ENCODE measurements around the gene CTDSP2.
"Not testable (repeated sequence)": the region's sequence is repeated elsewhere in the genome, so short reads cannot be mapped to it uniquely, and the experiment has no call there.

Gene CTDSP2

GRCh38 chr12:57852200-57852599 is 5.7 kb upstream of the CTDSP2 start:
- DNase-seq = no peak

DNA sequence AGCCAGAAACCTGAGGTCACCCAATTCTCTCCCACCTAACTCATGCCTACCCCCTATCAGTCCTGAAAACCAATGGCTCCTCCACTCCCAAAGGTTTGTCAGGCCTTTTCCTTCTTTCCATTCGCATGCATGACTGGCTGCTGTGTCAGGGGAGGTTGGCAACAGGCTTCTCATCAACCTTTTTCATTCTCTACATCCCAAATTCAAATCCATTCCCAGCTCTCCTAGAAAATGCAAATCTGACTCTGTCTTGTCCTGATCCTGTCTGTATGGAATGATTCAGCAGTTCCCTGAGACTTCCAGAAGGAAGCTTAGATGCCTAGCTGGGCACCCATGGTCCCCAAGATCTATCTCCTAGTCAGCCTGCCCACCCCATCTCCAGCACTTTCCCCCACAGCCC is 5.0 kb upstream of the CTDSP2 start:
- DNase-seq = no peak

DNA sequence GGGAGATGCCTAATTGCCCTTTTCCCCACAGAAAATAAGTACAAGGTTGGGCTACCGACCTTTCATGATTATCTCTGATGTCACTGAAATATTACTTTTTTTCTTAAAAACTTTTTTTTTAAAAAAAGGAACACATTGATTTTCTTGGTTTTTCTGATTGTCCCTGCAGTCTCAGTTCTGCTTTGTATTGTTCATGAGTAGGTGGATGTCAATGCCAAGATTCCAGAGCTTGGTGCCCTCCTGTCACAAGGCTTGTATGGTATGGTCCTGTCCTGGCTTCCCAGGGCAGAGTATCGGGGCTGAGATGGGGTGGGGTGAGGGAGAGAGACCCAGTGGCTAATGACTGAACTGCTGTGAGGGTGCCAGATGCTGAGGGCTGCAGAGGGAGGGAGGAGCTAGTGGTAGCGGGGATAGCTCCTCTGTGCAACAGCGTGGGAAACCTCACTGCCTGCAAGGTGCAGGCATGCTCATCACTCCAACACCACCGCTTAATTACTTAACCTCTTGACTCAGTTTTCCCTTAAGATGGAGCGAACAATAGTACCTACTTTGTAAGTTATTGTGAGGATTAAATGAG is 4.4 kb upstream of the CTDSP2 start:
- peak; percentile 48 for DNase-seq

GRCh38 chr12:57849447-57849846 is 2.9 kb upstream of the CTDSP2 start:
- DNase-seq = not testable (repeated sequence)

- DNase-seq = no peak
Measured at GRCh38 chr12:57849035-57849434, 2.5 kb upstream of the CTDSP2 start.

DNA sequence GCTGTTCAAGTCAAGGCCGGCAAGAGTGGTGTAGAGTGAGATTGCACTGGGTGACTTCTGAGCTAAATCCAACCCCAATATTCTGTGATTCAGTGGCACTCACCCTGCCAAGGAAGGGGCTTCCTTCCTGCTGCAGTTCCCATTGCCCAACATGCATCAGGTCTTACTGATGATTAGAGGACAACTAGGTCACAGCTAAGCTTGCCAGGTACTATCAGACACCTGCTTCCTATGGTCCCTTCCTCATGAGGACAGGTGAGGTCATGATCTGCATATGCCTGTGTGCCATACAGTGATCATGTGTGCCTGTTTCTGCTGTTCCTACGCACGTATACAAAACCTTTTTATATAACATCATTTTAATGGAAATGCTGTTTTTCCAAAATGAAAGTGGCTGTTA is 1.7 kb upstream of the CTDSP2 start:
- DNase-seq = no peak

DNA sequence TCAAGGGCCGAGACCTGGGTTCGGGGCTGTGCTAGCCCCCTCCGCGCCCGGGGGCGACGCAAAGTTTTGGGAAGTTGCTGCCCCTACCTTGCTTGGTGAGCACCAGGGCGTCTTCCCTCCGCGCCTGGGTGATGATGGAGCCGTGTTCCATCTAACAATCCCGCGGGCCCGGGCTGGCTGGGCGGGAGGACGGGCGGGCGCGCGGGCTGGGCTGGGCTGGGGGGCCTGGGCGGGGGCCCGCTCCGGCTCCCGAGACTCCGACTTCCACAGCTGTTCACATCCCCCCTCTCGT is 298 bp downstream of the CTDSP2 start:
- DNase-seq = no peak

GRCh38 chr12:57845478-57846284 is 848 bp downstream of the CTDSP2 start:
- DNase-seq = no peak

DNA sequence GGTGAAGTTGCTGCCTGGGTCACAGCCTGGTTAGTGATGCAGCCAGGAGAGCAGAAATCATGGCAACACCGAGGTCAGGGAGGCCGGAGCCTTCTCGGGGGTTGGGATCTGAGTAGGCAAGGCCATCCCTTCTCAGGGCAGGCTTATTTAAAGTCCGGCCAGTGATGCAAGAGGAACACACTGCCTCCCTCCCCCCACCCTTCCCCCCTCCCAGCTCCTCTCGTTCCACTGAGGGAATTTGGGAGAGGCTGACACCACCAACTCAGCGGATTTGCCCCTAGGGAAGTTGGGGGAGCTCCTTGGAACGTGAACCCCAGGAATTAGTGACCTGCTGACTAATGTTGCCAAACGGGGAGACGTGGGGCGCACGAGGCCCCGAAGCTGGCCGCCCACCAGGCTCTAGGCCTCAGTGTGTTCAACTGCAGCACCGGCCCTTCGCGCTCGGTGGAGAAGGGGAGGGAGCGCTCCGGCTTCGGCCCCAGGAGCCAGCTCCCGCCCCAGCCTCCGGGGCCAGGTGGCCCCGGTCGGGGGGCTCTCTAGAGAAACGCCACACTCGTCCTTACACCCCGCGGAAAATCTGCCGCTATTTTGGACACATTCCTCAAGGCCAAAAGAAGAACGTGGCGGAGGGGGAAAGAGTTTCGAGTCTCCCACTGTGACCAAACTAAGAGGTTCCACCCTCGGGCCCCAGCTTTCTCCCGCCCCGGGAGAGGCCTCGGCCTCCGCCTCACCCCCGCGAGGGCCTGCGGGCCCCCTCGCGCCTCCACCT is 1.6 kb downstream of the CTDSP2 start:
- DNase-seq = no peak

- no peak for DNase-seq
Measured at GRCh38 chr12:57842342-57843294, 3.9 kb downstream of the CTDSP2 start.

DNA sequence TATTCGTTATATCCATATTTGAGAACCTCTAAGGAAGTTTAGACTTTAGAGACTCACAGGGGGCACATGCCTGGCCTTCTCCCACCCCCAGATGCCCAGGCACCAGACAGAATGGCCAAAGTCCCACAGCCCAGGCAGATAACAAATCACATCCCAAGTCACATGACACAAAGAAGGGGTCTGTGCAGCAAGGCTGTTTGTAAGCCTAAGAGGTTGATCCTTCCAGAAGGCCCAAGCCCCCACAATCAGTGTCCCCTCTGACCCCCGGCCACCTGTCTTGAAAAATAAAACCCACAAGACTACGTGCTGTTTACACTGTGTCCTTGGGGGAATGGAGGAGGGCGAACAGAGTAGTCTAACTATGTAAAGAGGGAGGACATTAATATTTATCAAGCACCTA is 5.1 kb downstream of the CTDSP2 start:
- DNase-seq = no peak

- DNase-seq = no peak
Measured at GRCh38 chr12:57840726-57841125, 5.8 kb downstream of the CTDSP2 start.

DNA sequence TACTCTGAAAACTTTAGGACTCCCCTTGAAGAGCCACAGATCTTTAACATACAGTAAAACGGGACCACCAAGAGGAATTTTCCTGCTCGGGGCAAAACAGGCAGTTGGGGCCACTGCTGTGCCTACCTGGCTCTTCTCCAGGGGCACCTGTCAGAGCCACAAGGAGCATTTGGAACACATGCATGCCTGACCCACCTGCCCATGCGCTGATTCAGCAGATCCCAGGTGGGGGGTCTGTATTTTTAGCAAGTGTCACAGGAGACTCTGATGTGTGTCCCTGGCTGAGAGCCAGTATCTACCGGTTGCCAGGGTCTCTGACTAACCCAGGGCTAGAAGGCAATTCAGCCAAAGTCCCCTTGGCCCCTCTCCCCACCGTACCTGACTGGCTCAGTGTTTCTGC is 6.5 kb downstream of the CTDSP2 start:
- DNase-seq = no peak

DNA sequence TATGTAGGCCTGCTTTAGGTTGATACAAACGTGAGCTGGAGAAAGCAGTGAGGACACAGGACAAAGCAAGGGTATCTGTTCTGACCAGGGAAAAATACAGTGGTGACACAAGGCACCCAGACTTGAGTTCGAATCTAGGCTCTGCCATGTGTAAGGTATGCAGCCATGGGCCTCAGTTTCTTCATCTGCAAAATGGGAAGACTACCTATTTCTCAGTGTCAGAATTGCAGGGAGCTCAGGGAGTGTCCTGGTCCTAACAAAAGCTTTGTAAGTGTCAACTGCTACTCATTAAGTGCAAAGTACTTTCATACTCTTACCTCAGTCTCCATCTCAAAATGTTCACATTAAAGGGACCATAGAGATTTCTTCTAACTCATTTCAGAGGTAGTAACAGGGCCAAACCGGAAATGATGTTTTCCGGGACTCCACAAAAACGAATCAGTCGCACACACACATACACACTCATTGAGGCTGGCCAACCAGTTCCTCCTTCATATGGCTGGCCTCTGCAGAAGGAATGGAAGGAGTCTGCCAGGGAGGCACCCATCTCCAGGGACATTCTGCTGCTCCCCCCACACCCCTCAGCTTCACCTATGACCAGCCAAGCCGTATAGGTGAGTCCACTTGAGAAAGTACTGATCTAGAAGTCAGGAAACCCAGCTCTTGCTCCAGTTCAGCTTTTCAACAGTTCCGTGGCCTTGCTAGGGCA is 7.8 kb downstream of the CTDSP2 start:
- no peak for DNase-seq

DNA sequence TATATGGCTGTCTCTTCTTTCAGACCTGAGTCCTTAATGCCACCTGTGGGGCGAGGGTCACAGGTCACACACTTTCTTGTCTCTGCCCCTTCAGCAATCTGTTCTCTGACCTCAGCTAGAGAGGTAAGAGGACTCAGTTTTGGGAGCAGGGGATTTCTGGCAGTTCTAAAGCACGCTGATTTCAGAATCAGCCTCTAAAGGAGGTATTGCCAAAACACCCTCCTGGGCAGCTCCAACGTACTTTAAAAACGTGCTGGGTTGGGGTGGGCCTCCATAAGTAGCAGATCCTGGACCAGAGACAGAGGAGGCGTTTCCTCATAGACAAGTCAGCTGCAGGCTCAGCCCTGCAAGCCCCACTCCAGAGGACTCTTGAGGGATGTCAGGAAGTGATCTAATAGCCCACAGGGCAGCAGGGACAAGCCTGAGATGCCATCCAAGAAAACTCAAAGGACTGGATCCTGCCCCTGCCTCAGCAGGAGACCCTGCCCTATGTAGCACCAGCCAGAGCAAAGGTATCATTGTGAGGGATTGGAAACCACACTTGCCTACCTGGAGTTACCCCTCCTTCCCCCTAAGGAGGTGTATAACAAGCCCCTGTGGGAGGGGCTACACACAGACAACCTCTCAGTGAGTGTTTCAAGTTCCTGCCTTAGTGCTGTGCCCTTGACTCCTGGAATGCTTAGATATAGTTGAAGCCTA is 8.5 kb downstream of the CTDSP2 start:
- DNase-seq = no peak

DNA sequence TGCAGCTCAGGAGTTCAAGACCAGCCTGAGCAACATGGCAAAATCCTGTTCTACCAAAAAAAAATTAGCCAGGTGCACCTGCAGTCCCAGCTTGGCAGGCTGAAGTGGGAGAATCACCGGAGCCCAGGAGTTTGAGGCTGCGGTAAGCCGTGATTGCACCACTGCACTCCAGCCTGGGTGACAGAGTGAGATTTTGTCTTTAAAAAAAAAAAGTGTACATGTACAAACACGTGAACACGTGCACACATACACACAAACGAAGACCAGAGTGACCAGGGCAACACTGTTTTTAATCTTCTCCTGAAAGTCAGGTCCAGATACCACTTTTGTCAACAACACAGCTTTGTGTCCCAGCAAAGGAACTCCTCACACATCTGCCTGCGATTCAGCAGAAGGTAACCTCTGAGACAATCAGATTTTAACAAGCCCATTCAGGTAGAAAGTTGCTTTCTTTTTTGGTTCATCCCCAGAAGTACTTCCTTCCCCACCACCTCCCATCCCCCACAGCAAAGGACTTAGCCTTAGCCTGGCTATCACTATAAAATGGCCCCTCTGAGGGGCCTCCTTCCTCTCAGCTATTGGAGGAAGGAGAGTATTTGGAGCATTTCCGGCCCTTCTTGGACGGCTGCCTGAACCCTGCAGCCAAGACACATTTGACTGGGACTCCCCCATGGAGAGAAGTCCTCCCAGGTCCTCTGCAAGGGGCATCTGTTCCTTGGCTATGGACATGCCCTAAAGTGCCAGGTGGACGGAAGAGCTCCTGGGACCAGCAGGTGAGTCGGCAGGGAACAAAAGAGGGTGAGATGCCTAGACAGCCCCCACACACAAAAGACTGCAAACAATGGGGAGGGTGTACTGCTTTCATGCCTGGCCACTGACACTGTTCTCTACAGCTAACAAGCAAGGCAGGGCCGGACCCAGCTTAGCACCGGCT is 9.8 kb downstream of the CTDSP2 start:
- DNase-seq = no peak

DNA sequence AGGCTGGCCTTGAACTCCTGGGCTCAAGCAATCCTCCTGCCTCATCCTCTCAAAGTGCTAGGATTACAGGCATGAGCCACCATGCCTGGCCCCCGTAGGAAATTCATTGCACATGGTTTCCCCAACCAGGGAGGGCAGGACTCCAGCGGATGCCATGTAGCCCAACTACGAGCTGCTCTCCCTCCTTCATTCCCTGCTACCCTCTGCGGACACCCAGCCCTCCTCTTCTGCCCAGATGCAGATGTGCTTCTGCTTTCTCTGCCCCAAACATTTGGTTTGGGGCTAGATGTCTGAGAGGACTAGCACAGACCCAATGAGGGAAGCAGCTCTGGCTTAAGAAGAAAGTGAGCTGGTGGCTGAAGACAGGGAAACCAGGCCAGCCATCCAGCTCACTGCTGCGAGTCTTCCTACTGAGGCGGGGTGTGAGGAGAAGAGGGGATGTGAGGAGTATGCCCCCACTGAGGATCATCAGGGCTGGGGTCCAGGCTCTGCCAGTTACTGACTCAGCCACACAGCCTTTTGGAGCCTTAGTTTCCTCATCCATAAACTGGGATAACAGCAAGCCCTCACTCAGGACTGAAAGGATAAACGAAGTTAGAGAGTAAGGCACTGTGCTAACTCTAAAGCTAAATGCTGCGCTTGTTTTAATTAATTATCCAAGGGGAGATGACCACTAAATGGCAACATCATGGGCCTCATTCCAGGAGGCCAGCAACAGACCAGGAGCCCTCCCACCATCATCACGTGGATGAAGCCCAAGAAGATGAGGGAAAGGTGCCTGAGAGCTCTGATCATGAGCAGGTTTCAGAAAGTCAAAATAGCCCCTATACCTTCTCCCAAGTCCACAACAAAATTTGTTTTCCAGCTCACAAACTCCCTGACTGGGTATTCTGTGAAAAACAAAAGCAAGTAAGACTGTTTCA is 10.9 kb downstream of the CTDSP2 start:
- DNase-seq = no peak

DNA sequence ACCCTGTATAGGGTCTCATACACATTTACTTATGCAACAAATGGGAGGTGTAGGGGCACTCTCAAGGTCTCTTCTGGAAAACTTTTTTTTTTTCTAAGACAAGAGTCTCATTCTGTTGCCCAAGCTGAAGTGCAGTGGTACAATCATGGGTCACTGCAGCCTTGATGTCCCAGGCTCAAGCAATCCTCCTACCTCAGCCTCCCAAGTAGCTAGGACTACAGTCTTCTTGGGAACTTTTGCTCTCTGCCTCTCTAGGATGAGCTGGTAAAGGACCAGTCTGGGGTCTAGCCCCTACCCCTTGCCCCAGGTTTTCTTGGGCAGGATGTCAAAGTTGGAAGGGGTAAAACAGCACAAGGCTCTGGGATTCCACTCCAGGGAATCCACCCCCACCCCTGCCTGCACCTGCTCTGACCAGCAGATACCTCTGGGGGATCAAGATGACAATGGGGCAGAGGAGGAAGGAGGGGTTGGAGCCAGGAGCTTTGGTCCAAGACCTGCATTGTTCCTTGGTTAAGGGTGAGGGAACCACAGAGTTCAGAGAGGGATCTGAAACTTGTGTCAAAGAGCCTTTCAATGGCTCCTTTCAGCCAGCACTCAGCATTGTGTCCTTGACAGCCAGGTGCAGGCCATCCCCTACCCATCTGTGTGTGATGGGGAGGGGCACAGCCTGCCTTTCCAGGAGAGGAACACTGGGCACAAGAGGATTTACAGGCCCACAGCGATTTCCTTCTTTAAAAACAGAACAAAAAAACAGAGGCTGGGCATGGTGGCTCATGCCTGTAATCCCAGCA is 12.2 kb downstream of the CTDSP2 start:
- DNase-seq = peak; percentile 27

DNA sequence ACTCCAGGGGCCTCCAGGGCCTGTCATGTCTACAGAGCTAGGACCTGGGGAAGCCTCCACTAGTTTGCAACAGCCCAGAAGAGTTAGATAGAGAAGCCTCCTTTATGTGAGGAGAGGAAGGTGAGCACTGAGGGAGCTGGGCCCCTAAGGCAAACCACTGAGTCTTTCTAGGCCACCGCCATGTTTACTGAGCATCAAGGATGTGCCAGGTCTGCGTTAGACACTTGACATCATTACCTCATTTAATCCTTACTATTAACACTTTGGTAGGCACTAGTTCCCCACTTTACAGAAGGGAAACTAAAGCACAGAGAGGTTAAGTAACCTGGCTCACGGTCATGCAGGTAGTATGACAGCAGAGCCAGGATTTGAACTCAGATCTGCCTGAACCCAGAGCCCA is 12.9 kb downstream of the CTDSP2 start:
- DNase-seq = no peak

Data from NCI-H524 treated with DMSO at 0.1 percent for 48 hours (cell line).